H1 (cell line): Measurements from ENCODE around the gene FKBP1A. TPM values are rescaled to one million over a fixed set of nuclear protein-coding genes. Genes with fewer than 3 reads are reported as not detected.
A peak's percentile ranks its signal among the peaks of the same experiment; 100 is the strongest.

Source experiments
- CTCF ChIA-PET: fragments of 300-600 bp; sonication (Branson Sonifier 250); formaldehyde crosslinking; loops from one replicate; lab custom pipeline; 2021; ENCODE audit not compliant: partially characterized antibody; lab: Charles Lee
- POLR2A ChIA-PET: fragments of 300-600 bp; sonication (Branson Sonifier 250); formaldehyde crosslinking; loops from one replicate; lab custom pipeline; 2021; ENCODE audit warnings: inconsistent platforms; ENCODE audit not compliant: partially characterized antibody; lab: Charles Lee
- DNase-seq, 2 experiments: peaks; one replicate each; pipeline versions ENCODE4 v3.0.0 to v3.0.0-alpha.2; 2010 to 2022; ENCODE audit warnings: low spot score in 2 of 2, low read depth in 1 of 2, mixed read lengths in 1 of 2
- FAIRE-seq: peaks from 2 replicates; lab custom pipeline; 2011; peaks lifted over from hg19 to GRCh38; lab: Jason Lieb, UNC
- H2AFZ ChIP-seq: 2 replicates; pipeline ENCODE4 v1.8.1; 2012; ENCODE audit warnings: low read length, inconsistent platforms
- H2AK5ac ChIP-seq: 2 replicates; pipeline ENCODE4 v1.6.1; 2013; ENCODE audit warnings: low read depth, low read length
- H2BK120ac ChIP-seq: replicated peaks from 2 replicates; pipeline ENCODE3; 2013; ENCODE audit warnings: low read depth, low read length, inconsistent platforms
- H2BK12ac ChIP-seq: 2 replicates; pipeline ENCODE4 v1.6.1; 2013; ENCODE audit warnings: low read depth, low read length
- H2BK15ac ChIP-seq: 2 replicates; pipeline ENCODE4 v1.6.1; 2013; ENCODE audit warnings: low read length
- H2BK20ac ChIP-seq: 2 replicates; pipeline ENCODE4 v1.6.1; 2013; ENCODE audit warnings: low read length
- H2BK5ac ChIP-seq: 2 replicates; pipeline ENCODE4 v1.6.1; 2013; ENCODE audit warnings: low read depth, low read length
- H3K14ac ChIP-seq: 2 replicates; pipeline ENCODE4 v1.6.1; 2013; ENCODE audit warnings: inconsistent platforms; ENCODE audit not compliant: insufficient read length
- H3K18ac ChIP-seq: 2 replicates; pipeline ENCODE4 v1.6.1; 2013; ENCODE audit warnings: low read length; ENCODE audit errors: extremely low read depth
- H3K23ac ChIP-seq: 2 replicates; pipeline ENCODE4 v1.6.1; 2013; ENCODE audit warnings: inconsistent platforms; ENCODE audit not compliant: insufficient read length
- H3K23me2 ChIP-seq: 2 replicates; pipeline ENCODE4 v1.6.1; 2013; ENCODE audit warnings: low read depth, low read length
- H3K27ac ChIP-seq: 2 replicates; pipeline ENCODE4 v1.6.1; 2011; ENCODE audit warnings: low read depth, low read length, inconsistent platforms
- H3K27me3 ChIP-seq, 4 experiments: replicated peaks in 1 of 4; 1 replicate in 1 of 4; 2 replicates in 3 of 4; pipeline versions ENCODE4 v1.6.1 to v1.8.1; 2011 to 2013; ENCODE audit warnings: low read length in 3 of 4, mild to moderate bottlenecking in 3 of 4, inconsistent platforms in 2 of 4, mixed read lengths in 2 of 4, moderate library complexity in 1 of 4; ENCODE audit not compliant: control insufficient read depth in 3 of 4, insufficient read depth in 3 of 4; ENCODE audit errors: extremely low read depth in 1 of 4
- H3K36me3 ChIP-seq, 4 experiments: 2 replicates each; pipeline versions ENCODE4 v1.6.1 to v1.8.1; 2011 to 2013; ENCODE audit warnings: mild to moderate bottlenecking in 4 of 4, low read length in 3 of 4, moderate library complexity in 2 of 4, control low read depth in 1 of 4, inconsistent platforms in 1 of 4; ENCODE audit not compliant: insufficient read depth in 4 of 4, control insufficient read depth in 2 of 4
- H3K4ac ChIP-seq: replicated peaks from 2 replicates; pipeline ENCODE3; 2013; ENCODE audit warnings: low read length, low read depth, mixed read lengths, inconsistent platforms; ENCODE audit not compliant: insufficient read length
- H3K4me1 ChIP-seq, 4 experiments: replicated peaks in 1 of 4; 1 replicate in 1 of 4; 2 replicates in 3 of 4; pipeline versions ENCODE4 v1.6.1 to v1.8.1; 2011 to 2013; ENCODE audit warnings: low read length in 3 of 4, inconsistent platforms in 2 of 4, mixed read lengths in 1 of 4; ENCODE audit not compliant: insufficient read depth in 4 of 4, control insufficient read depth in 3 of 4
- H3K4me2 ChIP-seq, 2 experiments: 2 replicates each; pipeline versions ENCODE4 v1.6.1 to v1.8.1; 2011 to 2013; ENCODE audit warnings: low read depth in 2 of 2, low read length in 2 of 2, control low read depth in 1 of 2, inconsistent platforms in 1 of 2, mild to moderate bottlenecking in 1 of 2; ENCODE audit not compliant: insufficient read depth in 1 of 2
- H3K4me3 ChIP-seq, 4 experiments: fragments of 200-600, 300-600 bp in 1 of 4; sonication (generic), shearing (Covaris generic), sonication (Bioruptor Twin) in 1 of 4; 2 replicates each; pipeline versions ENCODE4 v1.5.1 to v1.8.1; 2011 to 2016; ENCODE audit warnings: low read length in 4 of 4, low read depth in 3 of 4, control low read depth in 2 of 4, inconsistent platforms in 2 of 4, mild to moderate bottlenecking in 2 of 4, mixed read lengths in 1 of 4, moderate library complexity in 1 of 4; ENCODE audit not compliant: insufficient read depth in 2 of 4; ENCODE audit errors: extremely low read depth in 1 of 4
- H3K56ac ChIP-seq: replicated peaks from 2 replicates; pipeline ENCODE3; 2013; ENCODE audit warnings: low read depth, mild to moderate bottlenecking, mixed read lengths, low read length, inconsistent platforms; ENCODE audit not compliant: insufficient read length
- H3K79me1 ChIP-seq: 2 replicates; pipeline ENCODE4 v1.6.1; 2013; ENCODE audit warnings: low read depth, low read length, control low read depth
- H3K79me2 ChIP-seq, 2 experiments: 2 replicates each; pipeline versions ENCODE4 v1.6.1 to v1.8.1; 2012 to 2013; ENCODE audit warnings: low read length in 2 of 2, mild to moderate bottlenecking in 2 of 2, inconsistent platforms in 1 of 2; ENCODE audit not compliant: insufficient read depth in 2 of 2, control insufficient read depth in 1 of 2
- H3K9ac ChIP-seq, 4 experiments: replicated peaks in 1 of 4; 1 replicate in 1 of 4; 2 replicates in 3 of 4; pipeline versions ENCODE4 v1.6.1 to v1.8.1; 2011 to 2013; ENCODE audit warnings: low read depth in 3 of 4, low read length in 3 of 4, control low read depth in 2 of 4, mild to moderate bottlenecking in 2 of 4, moderate library complexity in 2 of 4, inconsistent platforms in 1 of 4; ENCODE audit errors: extremely low read depth in 1 of 4
- H3K9me3 ChIP-seq, 2 experiments: 2 replicates each; pipeline versions ENCODE4 v1.6.1 to v1.8.1; 2012 to 2013; ENCODE audit warnings: mild to moderate bottlenecking in 2 of 2, moderate library complexity in 2 of 2, control low read depth in 1 of 2, inconsistent platforms in 1 of 2, low read depth in 1 of 2, low read length in 1 of 2, mixed read lengths in 1 of 2; ENCODE audit not compliant: insufficient read depth in 2 of 2
- H4K20me1 ChIP-seq, 2 experiments: replicated peaks in 1 of 2; 2 replicates each; pipeline versions ENCODE3 to v1.8.1; 2011 to 2013; ENCODE audit warnings: inconsistent platforms in 2 of 2, low read length in 2 of 2, mild to moderate bottlenecking in 1 of 2; ENCODE audit not compliant: insufficient read depth in 2 of 2, control insufficient read depth in 1 of 2
- H4K5ac ChIP-seq: 2 replicates; pipeline ENCODE4 v1.6.1; 2013; ENCODE audit warnings: low read length, low read depth, mixed read lengths, inconsistent platforms; ENCODE audit not compliant: insufficient read length
- H4K8ac ChIP-seq: 2 replicates; pipeline ENCODE4 v1.8.0; 2013; ENCODE audit warnings: mild to moderate bottlenecking, moderate library complexity, low read length, inconsistent platforms; ENCODE audit not compliant: insufficient read depth; ENCODE audit errors: extremely low read depth
- H4K91ac ChIP-seq: replicated peaks from 2 replicates; pipeline ENCODE3; 2013; ENCODE audit warnings: low read length, mixed read lengths, inconsistent platforms; ENCODE audit not compliant: insufficient read length
- BCL11A ChIP-seq, 2 experiments: IDR thresholded peaks; one replicate each; pipeline ENCODE4 v1.6.1; 2011; ENCODE audit warnings: low read depth in 2 of 2, low read length in 2 of 2, mild to moderate bottlenecking in 2 of 2
- EGR1 ChIP-seq: IDR thresholded peaks from 2 replicates; pipeline ENCODE4 v1.6.1; 2011; ENCODE audit warnings: low read depth, low read length, borderline replicate concordance
- KDM5A ChIP-seq: fragments of 200-600 bp; IDR thresholded peaks from 2 replicates; pipeline ENCODE4 v1.7.1; 2012; ENCODE audit warnings: mild to moderate bottlenecking, low read length, inconsistent platforms, mixed read lengths
- RXRA ChIP-seq: IDR thresholded peaks from 2 replicates; pipeline ENCODE4 v1.6.1; 2011; ENCODE audit warnings: low read depth, mild to moderate bottlenecking, low read length, moderate library complexity; ENCODE audit not compliant: insufficient read depth
- SIN3A ChIP-seq, 2 experiments: IDR thresholded peaks in 1 of 2; conservative IDR thresholded peaks in 1 of 2; 2 replicates each; pipeline ENCODE4 v1.6.1; 2011 to 2012; ENCODE audit warnings: low read length in 2 of 2, improper control_type of control experiment in 1 of 2, low read depth in 1 of 2, mild to moderate bottlenecking in 1 of 2
- SP1 ChIP-seq: IDR thresholded peaks from 2 replicates; pipeline ENCODE4 v1.6.1; 2011; ENCODE audit warnings: low read depth, low read length
- SP4 ChIP-seq: IDR thresholded peaks from 2 replicates; pipeline ENCODE4 v1.6.1; 2012; ENCODE audit warnings: low read length, inconsistent platforms
- TAF7 ChIP-seq: optimal IDR thresholded peaks from 2 replicates; pipeline ENCODE3; 2011; ENCODE audit warnings: low read depth, mild to moderate bottlenecking, inconsistent platforms, low read length, moderate library complexity, borderline replicate concordance
- YY1 ChIP-seq: IDR thresholded peaks from 2 replicates; pipeline ENCODE4 v1.6.1; 2011; ENCODE audit warnings: low read depth, mild to moderate bottlenecking, low read length
- WGBS, 2 experiments: shearing (Covaris generic) in 1 of 2; methylation state at CpG; one replicate each; pipeline versions ENCODE4 v1.1.6 to v1.1.7; 2013 to 2015; ENCODE audit warnings: low lambda C conversion rate in 2 of 2, mixed read lengths in 2 of 2, inconsistent platforms in 1 of 2, low coverage in 1 of 2, missing lambda C conversion rate in 1 of 2; ENCODE audit not compliant: insufficient replicate concordance in 2 of 2, insufficient coverage in 1 of 2, insufficient read length in 1 of 2; ENCODE audit errors: extremely low coverage in 1 of 2, missing lambda C conversion rate in 1 of 2; 5-methylcytosine and 5-hydroxymethylcytosine counted together
- polyA plus RNA-seq, 7 experiments: library from polyadenylated mRNA; depleted of rRNA in 3 of 7; stranded (reverse) in 5 of 7; unstranded in 2 of 7; fragments of >200 nt in 5 of 7; fragments of 200-250 nt in 2 of 7; gene quantifications; 1 replicate in 5 of 7; 2 replicates in 1 of 7; 4 replicates in 1 of 7; pipeline versions ENCODE4 v1.2.1 to v1.2.3, GENCODE V29; 2011 to 2013; ENCODE audit warnings: missing spikeins in 2 of 7, mixed read lengths in 2 of 7
- total RNA-seq: library from RNA; stranded (reverse); fragmentation: NEBNext Ultra II Directional; extraction: Animal tissue kit (Norgen Biotek cat#: 25700); gene quantifications from 2 replicates; pipeline ENCODE4 v1.2.1, GENCODE V29; 2021
- TF ChIP-seq, protein P1 (sequence below): IDR thresholded peaks from 2 replicates; pipeline ENCODE4 v1.6.1; 2012; ENCODE audit warnings: low read length, inconsistent platforms

Gene FKBP1A
- total and polyA plus RNA-seq, 2 of the 8 experiments (the other 6 are each of a cell fraction or from before 2014, with no cell fraction given) = 250 to 685 TPM

GRCh38 chr20:1401451-1401907, 8.6 kb upstream of the FKBP1A start:
- H3K4me2 ChIP-seq = no peak overlapping the region
- H4K91ac ChIP-seq = no peak overlapping the region
- H4K8ac ChIP-seq = no peak overlapping the region
- TF ChIP-seq TAF7 (no peak), SP4 (no peak), YY1 (no peak), KDM5A (no peak), SIN3A (conservative IDR thresholded peaks at IDR 0.05 in 1 of 2, IDR thresholded peaks at IDR 0.05 in 1 of 2; ENCODE audit: low read depth in 1 of 2, low read length in 2 of 2) (no peak), SP1 (no peak), EGR1 (no peak), RXRA (no peak), BCL11A (IDR thresholded peaks at IDR 0.05; ENCODE audit: low read depth in 2 of 2, low read length in 2 of 2) (no peak)
- TF ChIP-seq, protein P1, sequence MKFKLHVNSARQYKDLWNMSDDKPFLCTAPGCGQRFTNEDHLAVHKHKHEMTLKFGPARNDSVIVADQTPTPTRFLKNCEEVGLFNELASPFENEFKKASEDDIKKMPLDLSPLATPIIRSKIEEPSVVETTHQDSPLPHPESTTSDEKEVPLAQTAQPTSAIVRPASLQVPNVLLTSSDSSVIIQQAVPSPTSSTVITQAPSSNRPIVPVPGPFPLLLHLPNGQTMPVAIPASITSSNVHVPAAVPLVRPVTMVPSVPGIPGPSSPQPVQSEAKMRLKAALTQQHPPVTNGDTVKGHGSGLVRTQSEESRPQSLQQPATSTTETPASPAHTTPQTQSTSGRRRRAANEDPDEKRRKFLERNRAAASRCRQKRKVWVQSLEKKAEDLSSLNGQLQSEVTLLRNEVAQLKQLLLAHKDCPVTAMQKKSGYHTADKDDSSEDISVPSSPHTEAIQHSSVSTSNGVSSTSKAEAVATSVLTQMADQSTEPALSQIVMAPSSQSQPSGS = no peak

More at GRCh38 chr20:1401451-1401907, 8.6 kb upstream of the FKBP1A start:
- Histone ChIP-seq H2BK120ac (no peak overlapping the region), H4K20me1 (no peaks in the 10 kb centered on the region), H3K18ac (no peak overlapping the region), H3K27ac (no peak overlapping the region), H3K36me3 (no peaks in the 10 kb centered on the region), H3K9me3 (no peaks in the 10 kb centered on the region), H2BK15ac (no peak overlapping the region), H3K4ac (no peak overlapping the region), H2AFZ (no peak overlapping the region), H3K23me2 (no peaks in the 10 kb centered on the region), H3K9ac (no peak overlapping the region), H2BK12ac (no peak overlapping the region), H2BK20ac (no peak overlapping the region), H3K56ac (no peak overlapping the region), H4K5ac (no peak overlapping the region), H3K14ac (no peak overlapping the region), H3K23ac (peak overlapping the region; percentile 43), H3K79me1 (no peaks in the 10 kb centered on the region), H2AK5ac (no peak overlapping the region), H2BK5ac (no peak overlapping the region), H3K27me3 (peaks cover 0 to 3% (median 0%) of the 10 kb centered on the region in 4 experiments; a peak in 1 of 7 replicates), H3K4me1 (no peaks in the 10 kb centered on the region), H3K4me3 (no peak overlapping the region), H3K79me2 (no peaks in the 10 kb centered on the region)
- ChIA-PET POLR2A (interaction anchor here (1.6 to 1.7 kb wide), 2 partner anchors 8 to 10 kb away, joined by 5 to 6 read pairs; partner anchors contain the start of gene FKBP1A), CTCF (interaction anchor here (1.0 to 3.1 kb wide), 3 partner anchors 26 to 89 kb away, joined by 3 to 15 read pairs (median 7); no protein-coding TSS in a partner anchor)
- no peak for FAIRE-seq
- 93% methylated on average over 3 of the region's 3 CpGs; no CpG with 5 or more reads in 1 of the 2 experiments for WGBS, 2 experiments
- DNase-seq = no peak
